Left forelimb (tissue), 1 donor: ENCODE data around the gene PSMB11.

Experiments
- DNase-seq: peaks from one replicate; pipeline ENCODE4 v3.0.0-alpha.2; 2018; ENCODE audit warnings: low spot score

PSMB11 gene

DNA sequence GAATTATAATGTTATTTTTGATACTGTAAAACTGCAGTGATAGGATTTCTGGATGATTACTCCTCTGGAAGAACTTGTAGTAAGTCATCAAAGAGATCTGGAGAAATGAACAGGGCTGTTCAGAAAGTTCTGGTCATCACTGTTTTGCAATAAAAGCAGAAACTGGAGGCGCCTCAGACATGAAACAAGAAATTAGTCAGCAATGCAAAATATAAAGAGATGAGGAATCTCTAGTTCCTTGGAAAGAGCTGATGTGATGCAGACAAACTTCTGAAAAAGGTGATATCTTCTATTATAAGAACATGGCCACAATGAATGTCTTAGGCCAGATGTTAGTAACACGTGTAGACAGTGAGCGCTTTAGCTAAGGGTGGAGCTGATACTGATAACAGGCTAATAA is 43.4 kb downstream of the PSMB11 start:
- DNase-seq = no peak

DNA sequence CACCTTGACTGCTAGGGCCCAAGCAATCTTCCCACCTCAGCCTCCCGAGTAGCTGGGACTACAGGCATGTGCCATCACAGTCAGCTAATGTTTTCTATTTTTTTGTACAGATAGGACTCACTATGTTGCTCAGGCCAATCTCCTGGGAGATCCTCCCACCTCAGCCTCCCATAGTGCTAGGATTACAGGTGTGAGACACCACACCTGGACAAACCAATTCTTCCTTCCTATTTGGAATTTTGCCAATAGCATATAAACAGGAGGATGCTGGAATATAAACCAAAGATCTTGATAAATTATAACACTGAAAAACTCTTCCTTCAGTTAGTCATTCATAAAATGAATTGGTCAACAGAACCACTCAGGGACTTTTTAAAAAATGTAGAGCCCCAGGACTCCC is 44.6 kb downstream of the PSMB11 start:
- no peak for DNase-seq

- no peak for DNase-seq
Observed at GRCh38 chr14:23089498-23090253, 47.7 kb downstream of the PSMB11 start.

DNA sequence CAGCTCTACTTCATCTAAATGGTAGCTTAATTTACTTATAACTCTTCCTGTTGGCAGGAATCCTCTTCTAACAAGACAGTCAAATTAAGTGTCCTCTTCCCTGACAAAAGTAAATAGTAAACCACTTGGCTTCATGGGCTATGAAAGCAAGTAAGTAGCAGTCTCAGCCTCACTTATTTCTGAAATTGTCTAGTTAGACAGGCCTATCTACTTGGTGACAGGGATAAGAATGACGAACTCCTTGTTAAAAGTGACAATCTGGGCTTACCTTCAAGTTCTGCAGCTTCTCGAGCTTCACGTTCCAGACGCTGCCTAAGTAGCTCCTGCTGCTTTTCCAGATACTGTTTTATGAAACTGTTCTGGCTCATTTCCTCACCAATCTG is 48.2 kb downstream of the PSMB11 start:
- DNase-seq = no peak

DNA sequence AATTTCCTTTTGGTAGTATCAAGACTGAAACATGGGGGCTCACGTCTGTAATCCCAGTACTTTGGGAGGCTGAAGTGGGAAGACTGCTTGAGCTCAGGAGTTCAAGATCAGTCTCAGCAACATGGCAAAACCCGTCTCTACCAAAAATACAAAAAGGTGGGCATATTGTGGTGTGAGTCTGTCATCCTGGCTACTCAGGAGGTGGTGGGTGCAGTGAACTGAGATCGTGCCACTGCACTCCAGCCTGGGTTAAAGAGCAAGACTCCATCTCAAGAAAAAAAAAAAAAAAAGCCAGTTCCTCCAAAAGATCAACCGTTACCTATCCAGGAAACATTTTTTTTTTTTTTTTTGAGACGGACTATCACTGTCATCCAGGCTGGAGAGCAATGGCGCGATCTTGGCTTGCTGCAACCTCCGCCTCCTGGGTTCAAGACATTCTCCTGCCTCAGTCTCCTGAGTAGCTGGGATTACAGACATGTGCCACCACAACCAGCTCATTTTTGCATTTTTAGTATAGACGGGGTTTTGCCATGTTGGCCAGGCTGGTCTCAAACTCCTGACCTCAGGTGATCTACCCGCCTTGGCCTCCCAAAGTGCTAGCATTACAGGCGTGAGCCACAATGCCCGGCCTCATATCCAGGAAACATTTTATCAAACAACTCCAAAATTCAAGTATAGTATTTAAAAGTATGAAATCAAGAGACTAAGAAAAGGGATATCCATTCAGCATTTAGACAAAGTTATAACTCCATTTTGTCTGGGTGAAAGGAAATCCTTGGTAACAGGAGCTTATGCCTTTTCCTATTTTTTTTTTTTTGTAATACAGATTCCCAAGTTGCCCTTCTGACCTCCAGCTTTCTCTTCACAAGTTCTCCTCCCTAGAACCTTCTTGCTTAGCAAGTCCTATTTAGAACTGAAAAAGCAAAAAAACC is 49.5 kb downstream of the PSMB11 start:
- DNase-seq = no peak

DNA sequence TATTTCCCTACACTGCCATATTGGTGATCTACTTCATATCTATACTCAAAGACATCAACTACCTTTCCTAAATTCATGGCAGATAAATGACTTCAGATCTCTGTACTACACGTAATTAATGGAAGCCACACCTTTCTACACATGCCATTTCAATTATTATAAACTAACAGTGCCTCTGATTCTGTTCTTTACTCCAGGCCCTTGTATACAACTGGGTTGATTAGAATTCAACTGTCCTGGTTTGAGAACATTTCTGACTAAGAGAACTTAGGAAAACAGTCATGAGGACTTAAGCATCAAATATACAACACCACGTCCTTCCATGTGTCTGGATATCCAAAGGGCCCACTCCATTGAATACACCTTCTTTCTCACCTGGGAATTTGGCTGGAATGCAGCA is 51.1 kb downstream of the PSMB11 start:
- DNase-seq = no peak

DNA sequence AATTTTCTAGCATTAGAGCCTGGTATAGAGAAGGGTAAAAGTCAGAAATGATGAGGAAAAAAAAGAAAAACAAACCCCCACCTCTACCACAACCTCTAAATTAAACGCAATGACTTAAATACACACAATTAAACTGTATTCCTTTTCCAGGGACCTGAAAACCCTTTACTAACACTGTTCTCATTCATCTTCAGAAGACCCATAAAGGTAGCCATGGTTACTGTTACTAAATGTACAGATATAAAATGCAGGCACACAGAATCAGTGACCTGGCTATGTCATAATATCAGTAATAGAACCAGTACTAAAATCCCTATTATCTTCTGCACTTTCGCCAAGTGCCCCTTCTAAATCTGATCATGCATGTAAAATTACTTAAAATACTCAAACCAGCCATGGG is 51.5 kb downstream of the PSMB11 start:
- no peak for DNase-seq
